ENCODE results near the gene ARL5B.

Gene ARL5B

GRCh38 chr10:18658271-18659124 is 733 bp upstream of the ARL5B start:
- peak; percentile 26 for DNase-seq (ENCODE audit: low spot score)

GRCh38 chr10:18659819-18660535 is 746 bp downstream of the ARL5B start:
- DNase-seq (ENCODE audit: low spot score), result no peak

GRCh38 chr10:18660816-18661431 is 1.7 kb downstream of the ARL5B start:
- DNase-seq (ENCODE audit: low spot score), result no peak

- no peak for DNase-seq (ENCODE audit: low spot score)
Observed at GRCh38 chr10:18664841-18665478, 5.7 kb downstream of the ARL5B start.

- no peak for DNase-seq (ENCODE audit: low spot score)
Observed at GRCh38 chr10:18665815-18666558, 6.8 kb downstream of the ARL5B start.

GRCh38 chr10:18666810-18667209 is 7.6 kb downstream of the ARL5B start:
- no peak for DNase-seq (ENCODE audit: low spot score)

GRCh38 chr10:18668026-18668425 is 8.8 kb downstream of the ARL5B start:
- no peak for DNase-seq (ENCODE audit: low spot score)

GRCh38 chr10:18675086-18675801 is 16.0 kb downstream of the ARL5B start:
- no peak for DNase-seq (ENCODE audit: low spot score)

- DNase-seq (ENCODE audit: low spot score), result no peak
Observed at GRCh38 chr10:18680754-18681153, 21.5 kb downstream of the ARL5B start.

- no peak for DNase-seq (ENCODE audit: low spot score)
Observed at GRCh38 chr10:18681366-18681765, 22.1 kb downstream of the ARL5B start.

GRCh38 chr10:18681971-18682411 is 22.8 kb downstream of the ARL5B start:
- no peak for DNase-seq (ENCODE audit: low spot score)

GRCh38 chr10:18683427-18683826 is 24.2 kb downstream of the ARL5B start:
- no peak for DNase-seq (ENCODE audit: low spot score)

- no peak for DNase-seq (ENCODE audit: low spot score)
Observed at GRCh38 chr10:18684416-18684815, 25.2 kb downstream of the ARL5B start.

- no peak for DNase-seq (ENCODE audit: low spot score)
Observed at GRCh38 chr10:18684953-18685352, 25.7 kb downstream of the ARL5B start.

GRCh38 chr10:18685555-18685954 is 26.3 kb downstream of the ARL5B start:
- no peak for DNase-seq (ENCODE audit: low spot score)

- DNase-seq (ENCODE audit: low spot score), result no peak
Observed at GRCh38 chr10:18687195-18687594, 28.0 kb downstream of the ARL5B start.

- DNase-seq (ENCODE audit: low spot score), result no peak
Observed at GRCh38 chr10:18687706-18688105, 28.5 kb downstream of the ARL5B start.

- DNase-seq (ENCODE audit: low spot score), result peak; percentile 9
Observed at GRCh38 chr10:18689498-18689897, 30.3 kb downstream of the ARL5B start.

- DNase-seq (ENCODE audit: low spot score), result no peak
Observed at GRCh38 chr10:18690541-18690940, 31.3 kb downstream of the ARL5B start.

GRCh38 chr10:18699849-18700840 is 40.9 kb downstream of the ARL5B start:
- DNase-seq (ENCODE audit: low spot score), result no peak

All from Ammon's horn (tissue), 1 donor.